Neural cell (in vitro differentiated cells): ENCODE data around the gene PLAAT4. TPM values are rescaled to one million over a fixed set of nuclear protein-coding genes. Genes with fewer than 3 reads are reported as not detected.

Experiments used
- H2AFZ ChIP-seq: fragments of 200-600, 300-800 bp; sonication (generic), shearing (Covaris generic); 2 replicates; pipeline ENCODE4 v1.6.0; 2014; ENCODE audit warnings: low read depth, mild to moderate bottlenecking, antibody characterized with exemption, low read length, moderate library complexity
- H3F3A ChIP-seq: fragments of 200-600 bp; shearing (Covaris generic); 2 replicates; pipeline ENCODE4 v1.6.1; 2016; ENCODE audit warnings: mild to moderate bottlenecking, moderate library complexity, mixed read lengths, antibody characterized with exemption, low read length; ENCODE audit not compliant: insufficient read depth, poor library complexity, severe bottlenecking
- H3K27ac ChIP-seq: fragments of 200-600, 300-800 bp; sonication (generic), shearing (Covaris generic); 2 replicates; pipeline ENCODE4 v1.5.1; 2014; ENCODE audit warnings: mild to moderate bottlenecking, low read length, moderate library complexity
- H3K27me3 ChIP-seq: fragments of 300-800, 200-600 bp; sonication (generic), shearing (Covaris generic); 2 replicates; pipeline ENCODE4 v1.6.0; 2014; ENCODE audit warnings: mild to moderate bottlenecking, low read depth, low read length, moderate library complexity; ENCODE audit not compliant: insufficient read depth
- H3K36me3 ChIP-seq: fragments of 300-800, 200-600 bp; sonication (generic), shearing (Covaris generic); 2 replicates; pipeline ENCODE4 v1.5.1; 2014; ENCODE audit warnings: mild to moderate bottlenecking, antibody characterized with exemption, low read length, moderate library complexity; ENCODE audit not compliant: insufficient read depth
- H3K4me2 ChIP-seq: fragments of 300-800, 200-600 bp; sonication (generic), shearing (Covaris generic); 2 replicates; pipeline ENCODE4 v1.6.0; 2014; ENCODE audit warnings: mild to moderate bottlenecking, low read length
- H3K4me3 ChIP-seq: fragments of 300-800, 200-600 bp; sonication (generic), shearing (Covaris generic); 2 replicates; pipeline ENCODE4 v1.5.1; 2014; ENCODE audit warnings: mild to moderate bottlenecking, low read length, moderate library complexity
- H3K79me2 ChIP-seq: fragments of 200-600 bp; shearing (Covaris generic); replicated peaks from 2 replicates; pipeline ENCODE4 v1.6.0; 2014; ENCODE audit warnings: mild to moderate bottlenecking, low read length, moderate library complexity; ENCODE audit not compliant: insufficient read depth
- H3K9ac ChIP-seq: fragments of 300-800, 200-600 bp; sonication (generic), shearing (Covaris generic); 2 replicates; pipeline ENCODE4 v1.6.1; 2016; ENCODE audit warnings: mild to moderate bottlenecking, low read length, mixed read lengths
- H3K9me2 ChIP-seq: fragments of 200-600 bp; shearing (Covaris generic); 2 replicates; pipeline ENCODE4 v1.6.1; 2016; ENCODE audit warnings: mild to moderate bottlenecking, low read length, mixed read lengths; ENCODE audit not compliant: insufficient read depth
- H3K9me3 ChIP-seq: fragments of 200-600, 300-800 bp; sonication (generic), shearing (Covaris generic); 2 replicates; pipeline ENCODE4 v1.6.1; 2016; ENCODE audit warnings: mild to moderate bottlenecking, mixed run types, low read length, moderate library complexity, mixed read lengths
- H4K20me1 ChIP-seq: fragments of 200-600 bp; shearing (Covaris generic); 2 replicates; pipeline ENCODE4 v1.6.1; 2016; ENCODE audit warnings: mild to moderate bottlenecking, mixed run types; ENCODE audit not compliant: insufficient read depth
- CTCF ChIP-seq: fragments of 450-650 bp; IDR thresholded peaks from 2 replicates; pipeline ENCODE4 v1.5.1; 2014; ENCODE audit warnings: antibody characterized with exemption, mild to moderate bottlenecking, moderate library complexity; ENCODE audit not compliant: poor library complexity, severe bottlenecking
- EP300 ChIP-seq: fragments of 450-650 bp; conservative IDR thresholded peaks from 2 replicates; pipeline ENCODE4 v1.6.1; 2014; ENCODE audit warnings: antibody characterized with exemption, mild to moderate bottlenecking, moderate library complexity; ENCODE audit not compliant: poor library complexity, severe bottlenecking
- EZH2 ChIP-seq: fragments of 200-600, 300-800 bp; shearing (Covaris generic), sonication (generic); IDR thresholded peaks from 2 replicates; pipeline ENCODE4 v1.6.1; 2014; ENCODE audit warnings: antibody characterized with exemption, low read length, borderline replicate concordance, mild to moderate bottlenecking; ENCODE audit not compliant: insufficient read depth, poor library complexity, severe bottlenecking
- MXI1 ChIP-seq: fragments of 450-650 bp; conservative IDR thresholded peaks from 2 replicates; pipeline ENCODE4 v1.6.1; 2014; ENCODE audit warnings: antibody characterized with exemption, mild to moderate bottlenecking; ENCODE audit not compliant: poor library complexity, severe bottlenecking
- POLR2AphosphoS5 ChIP-seq: IDR thresholded peaks from 2 replicates; pipeline ENCODE4 v1.6.1; 2012
- RAD21 ChIP-seq: fragments of 450-650 bp; conservative IDR thresholded peaks from 2 replicates; pipeline ENCODE4 v1.6.1; 2014; ENCODE audit warnings: antibody characterized with exemption, mild to moderate bottlenecking, moderate library complexity
- REST ChIP-seq: IDR thresholded peaks from 2 replicates; pipeline ENCODE4 v1.6.1; 2012; ENCODE audit warnings: borderline replicate concordance
- SMC3 ChIP-seq: fragments of 450-650 bp; conservative IDR thresholded peaks from 2 replicates; pipeline ENCODE4 v1.6.1; 2014; ENCODE audit warnings: antibody characterized with exemption, mild to moderate bottlenecking, moderate library complexity; ENCODE audit not compliant: poor library complexity
- TAF1 ChIP-seq: IDR thresholded peaks from 2 replicates; pipeline ENCODE4 v1.6.1; 2012; ENCODE audit warnings: low read depth
- polyA plus RNA-seq: library from polyadenylated mRNA; depleted of rRNA; stranded (reverse); fragments of >200 nt; gene quantifications from 2 replicates; pipeline ENCODE4 v1.2.3, GENCODE V29; 2014

PLAAT4 gene
- polyA plus RNA-seq, 1 donor from 2014 or later: not detected

GRCh38 chr11:63506876-63507275 is 29.7 kb upstream of the PLAAT4 start:
- TF ChIP-seq TAF1 (no peak), EZH2 (no peak), POLR2AphosphoS5 (no peak), SMC3 (no peak), CTCF (no peak), EP300 (no peak), RAD21 (no peak), MXI1 (no peak), REST (no peak)
- no peak overlapping the region for H3K9ac ChIP-seq
- H3K4me3 ChIP-seq: no peak overlapping the region
- H3K36me3 ChIP-seq: no peaks in the 10 kb centered on the region
- H3K27me3 ChIP-seq: no peaks in the 10 kb centered on the region
- no peaks in the 10 kb centered on the region for H3K79me2 ChIP-seq
- H3F3A ChIP-seq: no peaks in the 10 kb centered on the region
- H4K20me1 ChIP-seq: no peaks in the 10 kb centered on the region
- no peak overlapping the region for H3K27ac ChIP-seq
- H3K4me2 ChIP-seq: no peak overlapping the region
- no peaks in the 10 kb centered on the region for H3K9me3 ChIP-seq
- H3K9me2 ChIP-seq: no peaks in the 10 kb centered on the region
- no peak overlapping the region for H2AFZ ChIP-seq

GRCh38 chr11:63507511-63507910 is 29.1 kb upstream of the PLAAT4 start:
- Histone ChIP-seq H3K4me3 (no peak overlapping the region), H3K79me2 (no peaks in the 10 kb centered on the region), H3F3A (no peaks in the 10 kb centered on the region), H2AFZ (no peak overlapping the region), H3K27ac (no peak overlapping the region), H3K36me3 (no peaks in the 10 kb centered on the region), H3K9me2 (no peaks in the 10 kb centered on the region), H3K4me2 (no peak overlapping the region), H3K27me3 (no peaks in the 10 kb centered on the region), H4K20me1 (no peaks in the 10 kb centered on the region), H3K9ac (no peak overlapping the region), H3K9me3 (no peaks in the 10 kb centered on the region)
- no peak for TF ChIP-seq SMC3
- no peak for TF ChIP-seq MXI1
- TF ChIP-seq POLR2AphosphoS5: no peak
- no peak for TF ChIP-seq TAF1
- TF ChIP-seq EP300: no peak
- TF ChIP-seq CTCF: no peak
- TF ChIP-seq RAD21: no peak
- no peak for TF ChIP-seq EZH2
- no peak for TF ChIP-seq REST
